ENCODE results near the gene HNRNPK. TPM values are rescaled to one million over a fixed set of nuclear protein-coding genes. Genes with fewer than 3 reads are reported as not detected.
A peak's percentile ranks its signal among the peaks of the same experiment; 100 is the strongest.

The HNRNPK gene
- 100 to 1,000 TPM; 694 to 716 TPM for total RNA-seq

GRCh38 chr9:83979812-83980394 lies at the start of gene HNRNPK:
Gene HNRNPK, minus strand, starts transcription at chr9:83980215. Its CDS starts 1,963 bp downstream, at chr9:83978252.
- Mint-ChIP-seq H3K4me1 (ENCODE audit: low read depth) (peaks cover 49% of the 10 kb centered on the region), H3K36me3 (peaks cover 57% of the 10 kb centered on the region), H3K27me3 (no peaks in the 10 kb centered on the region), H3K27ac (peak within 1 kb of the TSS; percentile 99), H3K4me3 (peak within 1 kb of the TSS; percentile 96), H3K9me3 (no peaks in the 10 kb centered on the region)
- ChIA-PET POLR2A (interaction anchor here (0.6 to 2.8 kb wide), 17 partner anchors 9 to 355 kb away, joined by 3 to 22 read pairs (median 8); partner anchors contain the start of genes KIF27 and UBQLN1), CTCF (interaction anchor here (0.9 to 3.4 kb wide), 5 partner anchors 17 to 316 kb away, joined by 3 to 12 read pairs (median 4); partner anchors contain the start of gene KIF27)
- peak; percentile 99 for DNase-seq
- intact Hi-C loops (cut with micrococcal nuclease): loop anchor here (1.0 to 10.0 kb wide), 7 partner anchors 24 to 1762 kb away; partner anchors contain the start of gene KIF27

DNA sequence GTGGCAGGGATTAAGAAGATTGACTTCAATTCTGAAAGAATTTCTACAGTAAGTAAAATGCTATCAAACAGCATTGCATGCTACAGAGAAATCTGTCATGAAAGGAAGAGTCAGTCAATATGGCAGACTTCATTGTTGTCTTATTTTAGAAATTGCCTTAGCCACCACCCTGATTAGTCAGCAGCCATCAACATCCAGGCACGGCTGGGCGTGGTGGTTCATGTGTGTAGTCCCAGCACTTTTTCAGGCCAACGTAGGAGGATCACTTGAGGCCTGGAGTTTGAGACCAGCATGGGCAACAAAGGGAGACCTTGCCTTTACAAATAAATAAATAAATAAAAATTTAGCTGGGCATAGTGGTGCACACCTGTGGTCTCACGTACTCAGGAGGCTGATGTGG lies 47.2 kb upstream of the HNRNPK start:
- Mint-ChIP-seq H3K36me3 (no peaks in the 10 kb centered on the region), H3K27ac (no peak overlapping the region), H3K9me3 (no peaks in the 10 kb centered on the region), H3K4me3 (no peak overlapping the region), H3K27me3 (peaks cover 4% of the 10 kb centered on the region), H3K4me1 (ENCODE audit: low read depth) (no peaks in the 10 kb centered on the region)
- intact Hi-C loops (cut with micrococcal nuclease): no loop called here
- ChIA-PET CTCF (no interaction called here), POLR2A (no interaction called here)
- DNase-seq: no peak

GRCh38 chr9:84024041-84024575 lies 44.1 kb upstream of the HNRNPK start:
- H3K4me1 Mint-ChIP-seq (ENCODE audit: low read depth): no peaks in the 10 kb centered on the region
- DNase-seq: no peak
- POLR2A ChIA-PET: no interaction called here
- H3K27me3 Mint-ChIP-seq: peaks cover 4% of the 10 kb centered on the region
- H3K36me3 Mint-ChIP-seq: no peaks in the 10 kb centered on the region
- H3K27ac Mint-ChIP-seq: no peak overlapping the region
- intact Hi-C loops (cut with micrococcal nuclease): no loop called here
- CTCF ChIA-PET: no interaction called here
- no peak overlapping the region for H3K4me3 Mint-ChIP-seq
- no peaks in the 10 kb centered on the region for H3K9me3 Mint-ChIP-seq

DNA sequence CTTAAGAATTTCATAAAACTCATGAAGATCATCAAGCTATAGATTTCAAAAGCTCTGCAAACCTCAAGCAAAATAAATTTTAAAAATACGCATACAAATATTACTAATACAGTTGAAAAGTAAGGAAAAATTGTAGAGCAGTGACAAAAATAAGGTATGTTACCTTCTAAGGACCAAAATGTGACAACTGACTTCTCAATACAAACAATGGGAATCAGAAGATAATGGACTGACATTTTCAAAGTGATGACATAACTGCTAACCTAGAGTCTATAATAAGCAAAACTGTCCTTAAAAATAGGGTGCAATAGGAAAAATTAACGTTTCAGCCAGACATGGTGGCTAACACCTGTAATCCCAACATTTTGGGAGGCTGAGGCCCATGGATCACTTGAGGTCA lies 27.6 kb upstream of the HNRNPK start:
- DNase-seq: no peak
- ChIA-PET CTCF (no interaction called here), POLR2A (no interaction called here)

DNA sequence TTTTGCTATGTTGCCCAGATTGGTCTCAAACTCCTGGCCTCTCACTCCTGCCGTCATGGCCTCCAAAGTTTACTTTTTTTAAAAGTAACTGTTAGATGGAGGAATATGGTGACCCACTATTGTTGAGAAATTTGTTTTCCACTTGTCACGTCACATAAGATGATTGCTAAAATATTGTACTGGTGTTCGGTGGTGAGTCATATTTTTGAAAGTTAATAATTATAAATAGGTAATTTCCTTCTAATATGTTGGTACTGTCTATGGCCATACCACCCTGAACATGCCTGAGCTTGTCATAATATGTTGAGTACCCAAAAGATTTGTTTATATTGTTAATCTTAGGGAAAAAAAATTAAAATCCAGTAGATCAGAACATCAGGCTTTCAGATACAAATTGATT lies 23.2 kb upstream of the HNRNPK start:
- Mint-ChIP-seq H3K4me1 (ENCODE audit: low read depth) (peaks cover 12% of the 10 kb centered on the region), H3K27me3 (no peaks in the 10 kb centered on the region), H3K36me3 (peaks cover 21% of the 10 kb centered on the region), H3K27ac (no peak overlapping the region), H3K4me3 (no peak overlapping the region), H3K9me3 (peaks cover 2% of the 10 kb centered on the region)
- no peak for DNase-seq
- POLR2A ChIA-PET: interaction anchor here (1.1 kb wide), 1 partner anchor 23 kb away, joined by 10 read pairs; the partner anchor contains the start of genes HNRNPK and RMI1
- intact Hi-C loops (cut with micrococcal nuclease): no loop called here
- CTCF ChIA-PET: no interaction called here

More for the DNA sequence above, 27.6 kb upstream of the HNRNPK start:
- no peak overlapping the region for H3K27ac Mint-ChIP-seq
- no peak overlapping the region for H3K4me3 Mint-ChIP-seq
- H3K27me3 Mint-ChIP-seq: peaks cover 1% of the 10 kb centered on the region
- intact Hi-C loops (cut with micrococcal nuclease): no loop called here
- H3K9me3 Mint-ChIP-seq: peaks cover 2% of the 10 kb centered on the region
- peaks cover 4% of the 10 kb centered on the region for H3K36me3 Mint-ChIP-seq
- no peaks in the 10 kb centered on the region for H3K4me1 Mint-ChIP-seq (ENCODE audit: low read depth)

DNA sequence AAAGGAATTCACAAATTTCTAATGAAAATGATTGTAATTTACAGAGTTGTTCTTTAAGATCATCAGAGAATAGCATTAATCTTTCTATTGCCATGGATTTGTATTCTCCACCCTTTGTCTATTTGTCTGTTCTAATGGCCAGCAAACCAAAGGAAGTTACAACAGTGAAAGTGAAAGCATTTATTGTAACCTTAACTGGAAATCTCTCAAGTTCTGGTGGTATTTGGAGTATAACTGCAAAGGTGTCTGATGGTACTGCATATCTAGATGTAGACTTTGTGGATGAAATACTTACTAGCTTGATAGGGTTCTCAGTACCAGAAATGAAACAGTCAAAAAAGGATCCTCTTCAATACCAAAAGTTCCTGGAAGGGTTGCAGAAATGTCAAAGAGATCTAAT lies 22.3 kb upstream of the HNRNPK start:
- H3K36me3 Mint-ChIP-seq: peaks cover 21% of the 10 kb centered on the region
- no peak for DNase-seq
- no peaks in the 10 kb centered on the region for H3K27me3 Mint-ChIP-seq
- H3K9me3 Mint-ChIP-seq: peaks cover 1% of the 10 kb centered on the region
- intact Hi-C loops (cut with micrococcal nuclease): no loop called here
- peaks cover 12% of the 10 kb centered on the region for H3K4me1 Mint-ChIP-seq (ENCODE audit: low read depth)
- no peak overlapping the region for H3K4me3 Mint-ChIP-seq
- CTCF ChIA-PET: no interaction called here
- POLR2A ChIA-PET: interaction anchor here (0.7 to 1.1 kb wide), 2 partner anchors 22 to 95 kb away, joined by 3 to 10 read pairs; partner anchors contain the start of genes HNRNPK and RMI1
- no peak overlapping the region for H3K27ac Mint-ChIP-seq

DNA sequence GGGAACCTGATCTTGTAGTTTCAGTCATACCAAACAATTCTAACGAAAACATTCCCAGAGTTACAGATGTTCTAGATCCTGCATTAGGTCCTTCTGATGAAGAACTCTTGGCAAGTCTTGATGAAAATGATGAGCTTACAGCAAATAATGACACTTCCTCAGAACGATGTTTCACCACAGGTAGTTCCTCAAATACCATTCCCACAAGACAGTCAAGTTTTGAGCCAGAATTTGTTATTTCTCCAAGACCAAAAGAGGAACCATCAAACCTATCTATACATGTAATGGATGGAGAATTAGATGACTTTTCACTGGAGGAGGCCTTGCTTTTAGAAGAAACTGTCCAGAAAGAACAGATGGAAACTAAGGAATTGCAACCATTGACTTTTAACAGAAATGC lies 21.6 kb upstream of the HNRNPK start:
- Mint-ChIP-seq H3K36me3 (peaks cover 21% of the 10 kb centered on the region), H3K27me3 (no peaks in the 10 kb centered on the region), H3K4me1 (ENCODE audit: low read depth) (peaks cover 12% of the 10 kb centered on the region), H3K9me3 (no peaks in the 10 kb centered on the region), H3K27ac (no peak overlapping the region), H3K4me3 (no peak overlapping the region)
- no peak for DNase-seq
- intact Hi-C loops (cut with micrococcal nuclease): no loop called here
- CTCF ChIA-PET: no interaction called here
- POLR2A ChIA-PET: no interaction called here

- intact Hi-C loops (cut with micrococcal nuclease): no loop called here
- POLR2A ChIA-PET: no interaction called here
- no peaks in the 10 kb centered on the region for H3K27me3 Mint-ChIP-seq
Observed at GRCh38 chr9:84000186-84000585, 20.2 kb upstream of the HNRNPK start.

DNA sequence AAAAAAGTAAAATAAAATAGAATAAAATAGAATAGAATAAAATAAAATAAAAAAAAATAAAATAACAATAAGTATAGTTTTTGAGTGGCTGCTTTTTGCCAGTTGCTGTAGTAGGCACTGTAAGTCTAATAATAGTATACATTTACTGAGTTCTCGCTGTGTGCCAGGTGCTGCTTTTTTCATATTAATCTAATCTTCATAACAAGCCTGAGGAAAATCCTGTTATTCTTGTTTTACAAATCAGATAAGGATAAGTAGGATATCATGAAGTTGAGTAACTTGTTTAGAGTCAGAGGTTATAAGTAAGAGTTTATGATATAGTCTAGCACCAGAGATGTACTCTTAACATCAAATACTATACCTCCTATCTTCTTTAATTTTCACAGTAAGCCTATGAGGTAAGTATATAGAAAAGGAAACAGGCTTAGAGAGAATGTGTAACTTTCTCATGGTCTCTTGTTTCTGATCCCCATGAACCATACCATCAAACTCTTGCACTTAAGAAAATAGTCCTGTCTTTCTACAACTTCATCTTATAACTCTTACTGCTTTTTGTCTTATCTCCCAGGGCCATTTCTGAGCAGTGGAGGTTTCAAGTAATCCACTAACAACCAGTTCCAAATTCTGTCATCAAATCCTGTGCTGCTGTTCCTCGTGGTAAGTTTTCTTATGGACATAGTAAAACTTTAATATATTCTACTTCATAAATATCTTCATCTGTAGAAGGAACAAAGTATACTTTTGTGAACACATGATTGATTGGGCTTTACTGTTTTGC lies 19.3 kb upstream of the HNRNPK start:
- no peaks in the 10 kb centered on the region for H3K27me3 Mint-ChIP-seq
- H3K36me3 Mint-ChIP-seq: peaks cover 20% of the 10 kb centered on the region
- POLR2A ChIA-PET: no interaction called here
- intact Hi-C loops (cut with micrococcal nuclease): no loop called here
- H3K4me1 Mint-ChIP-seq (ENCODE audit: low read depth): peaks cover 12% of the 10 kb centered on the region
- DNase-seq: no peak
- H3K9me3 Mint-ChIP-seq: no peaks in the 10 kb centered on the region
- no peak overlapping the region for H3K4me3 Mint-ChIP-seq
- CTCF ChIA-PET: no interaction called here
- no peak overlapping the region for H3K27ac Mint-ChIP-seq

More at GRCh38 chr9:84000186-84000585, 20.2 kb upstream of the HNRNPK start:
- peaks cover 12% of the 10 kb centered on the region for H3K4me1 Mint-ChIP-seq (ENCODE audit: low read depth)
- no peak overlapping the region for H3K27ac Mint-ChIP-seq
- no peak for DNase-seq
- H3K4me3 Mint-ChIP-seq: no peak overlapping the region
- H3K36me3 Mint-ChIP-seq: peaks cover 20% of the 10 kb centered on the region
- CTCF ChIA-PET: no interaction called here
- H3K9me3 Mint-ChIP-seq: no peaks in the 10 kb centered on the region

DNA sequence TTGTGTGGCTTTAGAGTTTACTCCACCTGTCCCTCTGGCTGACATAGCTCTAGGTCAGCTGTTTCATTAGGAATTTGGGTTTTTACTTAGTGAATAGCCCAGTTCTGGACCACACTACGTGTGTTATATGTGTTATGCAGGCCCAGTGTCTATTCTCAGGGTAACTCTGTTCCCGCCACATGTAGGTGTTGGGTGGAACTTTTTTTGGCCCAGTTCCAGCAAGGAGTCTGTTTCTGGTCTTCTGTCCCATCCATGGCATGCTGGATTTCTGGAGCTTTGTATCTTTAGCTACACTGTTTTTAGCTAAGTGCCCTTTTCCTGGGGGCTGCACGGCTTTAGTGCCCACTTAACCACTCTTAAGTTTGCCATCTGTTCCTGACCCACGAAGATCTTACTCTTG lies 16.1 kb upstream of the HNRNPK start:
- Mint-ChIP-seq H3K4me3 (no peak overlapping the region), H3K27ac (no peak overlapping the region), H3K4me1 (ENCODE audit: low read depth) (no peaks in the 10 kb centered on the region), H3K9me3 (no peaks in the 10 kb centered on the region), H3K27me3 (no peaks in the 10 kb centered on the region), H3K36me3 (peaks cover 8% of the 10 kb centered on the region)
- POLR2A ChIA-PET: interaction anchor here (1.3 kb wide), 1 partner anchor 16 kb away, joined by 3 read pairs; the partner anchor contains the start of genes HNRNPK and RMI1
- intact Hi-C loops (cut with micrococcal nuclease): no loop called here
- DNase-seq: no peak
- CTCF ChIA-PET: no interaction called here

- Mint-ChIP-seq H3K36me3 (peaks cover 17% of the 10 kb centered on the region), H3K27me3 (no peaks in the 10 kb centered on the region), H3K27ac (no peak overlapping the region), H3K4me3 (no peak overlapping the region), H3K9me3 (no peaks in the 10 kb centered on the region), H3K4me1 (ENCODE audit: low read depth) (no peaks in the 10 kb centered on the region)
- CTCF ChIA-PET: no interaction called here
- POLR2A ChIA-PET: interaction anchor here (1.2 kb wide), 1 partner anchor 12 kb away, joined by 5 read pairs; the partner anchor contains the start of genes HNRNPK and RMI1
- DNase-seq: no peak
- intact Hi-C loops (cut with micrococcal nuclease): no loop called here
Observed at GRCh38 chr9:83992901-83993300, 12.9 kb upstream of the HNRNPK start.

DNA sequence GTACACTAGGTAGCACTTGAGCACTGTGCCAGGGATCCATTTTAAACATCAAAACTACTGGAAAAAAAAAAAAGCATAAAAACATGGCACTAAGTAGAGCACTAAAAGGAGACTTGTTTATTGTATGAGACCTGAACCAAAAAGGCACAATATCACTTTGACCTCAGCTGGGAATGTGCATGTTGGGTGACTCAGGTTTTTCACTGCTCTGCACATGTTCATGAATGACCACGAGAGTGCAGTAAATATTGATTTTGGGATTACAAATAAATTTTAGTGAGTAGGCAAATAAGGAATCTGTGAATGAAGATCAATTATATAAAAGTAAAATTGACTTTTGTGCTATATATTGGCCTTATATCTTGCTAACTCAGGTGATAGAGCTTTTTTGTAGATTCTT lies 12.4 kb upstream of the HNRNPK start:
- H3K4me3 Mint-ChIP-seq: no peak overlapping the region
- peaks cover 18% of the 10 kb centered on the region for H3K36me3 Mint-ChIP-seq
- no peak overlapping the region for H3K27ac Mint-ChIP-seq
- no peak for DNase-seq
- ChIA-PET CTCF (interaction anchor here (0.6 kb wide), 1 partner anchor 263 kb away, joined by 3 read pairs; no protein-coding TSS in a partner anchor), POLR2A (interaction anchor here (1.2 kb wide), 1 partner anchor 12 kb away, joined by 5 read pairs; the partner anchor contains the start of genes HNRNPK and RMI1)
- no peaks in the 10 kb centered on the region for H3K4me1 Mint-ChIP-seq (ENCODE audit: low read depth)
- intact Hi-C loops (cut with micrococcal nuclease): no loop called here
- no peaks in the 10 kb centered on the region for H3K9me3 Mint-ChIP-seq
- no peaks in the 10 kb centered on the region for H3K27me3 Mint-ChIP-seq
